Amniotic epithelial cell (primary cell): Measurements from ENCODE around the gene ZNF629.
"Not testable (repeated sequence)": the region's sequence is repeated elsewhere in the genome, so short reads cannot be mapped to it uniquely, and the experiment has no call there.

ENCODE experiments used
- DNase-seq: peaks from one replicate; pipeline ENCODE4 v3.0.0-alpha.2; 2010; ENCODE audit warnings: low read depth

The ZNF629 gene

GRCh38 chr16:30786936-30787612, at the start of gene ZNF629:
Gene ZNF629 (minus strand): TSS chr16:30787205. CDS start chr16:30784482, 2,723 bp downstream.
- DNase-seq: peak; percentile 68

- no peak for DNase-seq
These were observed 47.2 kb upstream of the ZNF629 start for GRCh38 chr16:30834130-30834740.

- no peak for DNase-seq
These were observed 43.0 kb upstream of the ZNF629 start for GRCh38 chr16:30830072-30830417.

- no peak for DNase-seq
These were observed 42.4 kb upstream of the ZNF629 start for GRCh38 chr16:30829130-30830071.

GRCh38 chr16:30821891-30822290, 34.9 kb upstream of the ZNF629 start:
- no peak for DNase-seq

GRCh38 chr16:30821441-30821840, 34.4 kb upstream of the ZNF629 start:
- not testable (repeated sequence) for DNase-seq

- DNase-seq: no peak
These were observed 34.0 kb upstream of the ZNF629 start for GRCh38 chr16:30820952-30821421.

GRCh38 chr16:30816769-30817168, 29.8 kb upstream of the ZNF629 start:
- no peak for DNase-seq

GRCh38 chr16:30813821-30814189, 26.8 kb upstream of the ZNF629 start:
- DNase-seq: no peak

- DNase-seq: not testable (repeated sequence)
These were observed 22.7 kb upstream of the ZNF629 start for GRCh38 chr16:30809675-30810074.

GRCh38 chr16:30808890-30809426, 22.0 kb upstream of the ZNF629 start:
- peak; percentile 43 for DNase-seq

- no peak for DNase-seq
These were observed 21.1 kb upstream of the ZNF629 start for GRCh38 chr16:30808146-30808545.

- peak; percentile 78 for DNase-seq
These were observed 18.6 kb upstream of the ZNF629 start for GRCh38 chr16:30805370-30806169.

- no peak for DNase-seq
These were observed 18.0 kb upstream of the ZNF629 start for GRCh38 chr16:30805056-30805369.

- DNase-seq: no peak
These were observed 15.9 kb upstream of the ZNF629 start for GRCh38 chr16:30802936-30803335.

GRCh38 chr16:30797670-30798309, 10.8 kb upstream of the ZNF629 start:
- no peak for DNase-seq

GRCh38 chr16:30794634-30795033, 7.6 kb upstream of the ZNF629 start:
- no peak for DNase-seq

GRCh38 chr16:30793508-30794069, 6.6 kb upstream of the ZNF629 start:
- DNase-seq: no peak

GRCh38 chr16:30787613-30788378, 791 bp upstream of the ZNF629 start:
- DNase-seq: no peak
